Fibroblast of the aortic adventitia (primary cell): ENCODE data around the gene EXOSC5. TPM values are rescaled to one million over a fixed set of nuclear protein-coding genes. Genes with fewer than 3 reads are reported as not detected.

ENCODE experiments used
- DNase-seq: peaks from one replicate; pipeline ENCODE4 v3.0.0-alpha.2; 2010; ENCODE audit warnings: low read depth
- H3K4me3 ChIP-seq: 2 replicates; pipeline ENCODE4 v1.5.1; 2011; ENCODE audit warnings: low read depth, mild to moderate bottlenecking, control low read depth, low read length, moderate library complexity
- total RNA-seq: library from RNA; depleted of rRNA; stranded (reverse); fragments of >200 nt; gene quantifications from 2 replicates; pipeline ENCODE4 v1.2.3, GENCODE V29; 2012; ENCODE audit warnings: low replicate concordance
- TF ChIP-seq, protein P1 (sequence below): IDR thresholded peaks from 2 replicates; pipeline ENCODE4 v1.5.1; 2011; ENCODE audit warnings: mild to moderate bottlenecking, low read length, control low read depth, inconsistent platforms; ENCODE audit not compliant: insufficient read depth

The EXOSC5 gene
- total RNA-seq, 1 donor = 12.1 TPM

DNA sequence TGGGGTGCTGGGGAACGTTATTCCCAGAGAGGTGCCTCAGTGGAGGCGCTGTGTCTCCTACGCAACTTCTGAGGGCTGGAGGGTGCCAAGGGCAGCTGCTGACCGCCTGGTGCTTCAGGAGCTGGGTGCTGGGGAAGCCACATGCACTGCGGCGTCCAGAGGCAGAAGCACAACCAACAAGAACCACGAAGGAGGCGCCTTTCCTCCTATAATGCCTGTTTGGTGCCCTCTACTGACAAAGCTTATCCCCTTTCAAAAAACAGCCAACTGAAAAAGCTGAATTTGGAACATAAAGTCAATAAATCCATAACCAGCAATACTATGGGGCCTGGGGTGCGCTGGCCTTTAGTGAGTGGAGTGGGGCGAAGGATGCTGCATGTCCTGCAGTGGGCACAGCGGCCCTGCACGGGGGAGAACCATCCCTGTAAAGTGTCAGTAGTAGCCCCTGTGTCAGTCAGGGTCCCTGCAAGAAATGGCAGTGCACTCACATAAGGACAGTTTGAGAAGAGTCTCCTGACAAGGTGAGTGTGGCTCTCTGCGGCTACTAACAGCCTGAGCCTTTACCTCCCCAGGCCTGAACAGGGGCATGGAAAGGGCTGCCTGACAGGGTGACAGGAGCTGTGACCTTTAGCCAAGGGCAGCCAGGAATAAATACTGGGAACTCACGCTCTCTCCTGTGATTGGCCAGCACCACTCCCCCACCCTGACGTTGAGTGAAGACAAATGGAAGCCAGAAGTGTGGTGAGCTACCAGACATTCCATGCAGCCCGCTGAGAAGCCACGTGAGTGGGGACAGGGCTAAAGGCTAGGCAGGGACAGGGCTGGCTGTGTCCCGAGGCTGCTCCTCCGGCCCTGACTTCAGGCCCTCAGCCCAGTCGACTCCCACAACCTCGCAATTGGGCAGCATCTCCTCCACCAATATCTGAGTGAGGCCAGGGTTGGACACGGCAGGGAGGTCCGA lies 34.5 kb upstream of the EXOSC5 start:
- DNase-seq = peak; percentile 35
- TF ChIP-seq, protein P1, sequence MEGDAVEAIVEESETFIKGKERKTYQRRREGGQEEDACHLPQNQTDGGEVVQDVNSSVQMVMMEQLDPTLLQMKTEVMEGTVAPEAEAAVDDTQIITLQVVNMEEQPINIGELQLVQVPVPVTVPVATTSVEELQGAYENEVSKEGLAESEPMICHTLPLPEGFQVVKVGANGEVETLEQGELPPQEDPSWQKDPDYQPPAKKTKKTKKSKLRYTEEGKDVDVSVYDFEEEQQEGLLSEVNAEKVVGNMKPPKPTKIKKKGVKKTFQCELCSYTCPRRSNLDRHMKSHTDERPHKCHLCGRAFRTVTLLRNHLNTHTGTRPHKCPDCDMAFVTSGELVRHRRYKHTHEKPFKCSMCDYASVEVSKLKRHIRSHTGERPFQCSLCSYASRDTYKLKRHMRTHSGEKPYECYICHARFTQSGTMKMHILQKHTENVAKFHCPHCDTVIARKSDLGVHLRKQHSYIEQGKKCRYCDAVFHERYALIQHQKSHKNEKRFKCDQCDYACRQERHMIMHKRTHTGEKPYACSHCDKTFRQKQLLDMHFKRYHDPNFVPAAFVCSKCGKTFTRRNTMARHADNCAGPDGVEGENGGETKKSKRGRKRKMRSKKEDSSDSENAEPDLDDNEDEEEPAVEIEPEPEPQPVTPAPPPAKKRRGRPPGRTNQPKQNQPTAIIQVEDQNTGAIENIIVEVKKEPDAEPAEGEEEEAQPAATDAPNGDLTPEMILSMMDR = peak; percentile 37

DNA sequence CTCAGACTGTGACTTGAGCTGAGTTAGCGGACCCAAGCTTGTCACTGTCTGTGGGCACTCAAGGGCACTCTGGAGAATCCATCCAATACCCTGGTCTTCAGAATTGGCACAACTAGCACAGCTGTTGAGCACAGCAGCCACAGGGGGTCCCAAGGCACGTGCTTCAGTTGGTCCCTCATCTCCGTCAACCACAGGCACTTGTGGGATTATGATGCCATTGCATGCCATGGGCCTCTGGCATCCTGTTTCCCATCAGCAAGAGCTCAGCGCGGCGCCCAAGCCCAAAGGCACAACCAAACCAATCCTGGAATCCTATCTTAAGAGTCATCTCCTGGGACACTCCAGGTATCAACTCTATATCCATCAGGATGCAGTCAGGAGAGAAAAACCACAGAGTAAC lies 33.8 kb upstream of the EXOSC5 start:
- H3K4me3 ChIP-seq = no peak overlapping the region
- TF ChIP-seq, protein P1 = no peak
- no peak for DNase-seq

More for the DNA sequence above, 34.5 kb upstream of the EXOSC5 start:
- H3K4me3 ChIP-seq = no peak overlapping the region

DNA sequence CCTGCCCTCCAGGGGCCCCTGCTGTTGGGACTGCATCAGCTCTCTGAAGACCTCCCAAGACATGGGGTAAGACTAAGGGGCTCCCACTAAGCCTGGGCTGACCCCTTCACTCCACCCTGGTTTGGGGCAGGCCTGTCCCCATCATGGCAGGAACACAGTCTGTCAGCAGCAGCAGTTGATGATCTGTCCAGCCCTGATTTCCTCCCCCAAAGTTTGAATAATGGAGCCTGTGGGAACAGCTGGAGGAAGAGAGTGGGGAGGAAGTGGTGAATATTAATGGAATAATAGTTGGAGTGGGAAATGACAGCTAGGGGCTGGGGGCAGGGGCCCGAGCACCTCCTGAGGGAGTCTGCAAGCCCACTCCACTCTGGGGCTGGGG lies 31.3 kb upstream of the EXOSC5 start:
- peak overlapping the region; percentile 58 for H3K4me3 ChIP-seq
- TF ChIP-seq, protein P1 = no peak
- no peak for DNase-seq

DNA sequence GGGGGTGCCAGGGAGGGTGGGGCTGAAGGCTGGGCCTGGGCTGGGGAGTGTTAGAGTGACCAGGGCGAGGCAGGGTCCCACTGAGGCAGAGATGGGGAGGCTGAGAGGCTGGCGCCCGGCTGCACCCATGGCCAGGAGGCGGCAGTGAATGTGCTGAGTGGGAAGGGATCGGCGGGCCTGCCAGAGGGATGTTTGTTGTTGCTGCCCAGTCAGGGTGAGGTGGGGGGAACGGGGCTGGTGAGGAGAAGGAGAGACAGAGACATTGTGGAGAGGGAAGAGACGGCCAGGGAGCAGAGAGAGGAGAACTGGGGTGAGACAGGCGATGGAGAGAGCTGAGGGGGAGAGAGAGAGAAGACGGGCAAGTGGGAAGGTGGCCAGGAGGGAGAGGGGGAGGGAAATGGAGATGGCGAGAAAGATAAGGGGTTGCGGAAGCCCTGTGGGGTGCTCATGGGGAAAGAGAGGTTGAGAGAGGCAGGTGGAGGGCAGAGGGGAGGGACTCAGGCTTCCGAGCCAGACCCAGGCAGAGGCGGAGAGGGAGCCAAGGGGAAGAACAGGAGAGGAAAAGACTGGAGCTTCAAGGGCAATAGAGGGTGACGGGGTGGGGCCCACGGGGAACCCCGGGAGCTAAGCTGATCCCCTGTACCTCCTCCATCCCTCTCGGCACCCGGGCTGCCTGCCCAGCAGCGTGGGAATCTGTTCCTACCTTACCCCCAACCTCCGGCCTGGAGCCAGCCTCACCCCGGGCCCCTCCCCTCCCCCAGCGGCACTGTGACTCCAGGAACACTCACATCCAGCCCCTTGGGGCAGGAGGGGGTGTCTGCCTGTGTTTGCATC lies 30.7 kb upstream of the EXOSC5 start:
- TF ChIP-seq, protein P1 = peak; percentile 12
- peak overlapping the region; percentile 58 for H3K4me3 ChIP-seq
- DNase-seq = peak; percentile 22

DNA sequence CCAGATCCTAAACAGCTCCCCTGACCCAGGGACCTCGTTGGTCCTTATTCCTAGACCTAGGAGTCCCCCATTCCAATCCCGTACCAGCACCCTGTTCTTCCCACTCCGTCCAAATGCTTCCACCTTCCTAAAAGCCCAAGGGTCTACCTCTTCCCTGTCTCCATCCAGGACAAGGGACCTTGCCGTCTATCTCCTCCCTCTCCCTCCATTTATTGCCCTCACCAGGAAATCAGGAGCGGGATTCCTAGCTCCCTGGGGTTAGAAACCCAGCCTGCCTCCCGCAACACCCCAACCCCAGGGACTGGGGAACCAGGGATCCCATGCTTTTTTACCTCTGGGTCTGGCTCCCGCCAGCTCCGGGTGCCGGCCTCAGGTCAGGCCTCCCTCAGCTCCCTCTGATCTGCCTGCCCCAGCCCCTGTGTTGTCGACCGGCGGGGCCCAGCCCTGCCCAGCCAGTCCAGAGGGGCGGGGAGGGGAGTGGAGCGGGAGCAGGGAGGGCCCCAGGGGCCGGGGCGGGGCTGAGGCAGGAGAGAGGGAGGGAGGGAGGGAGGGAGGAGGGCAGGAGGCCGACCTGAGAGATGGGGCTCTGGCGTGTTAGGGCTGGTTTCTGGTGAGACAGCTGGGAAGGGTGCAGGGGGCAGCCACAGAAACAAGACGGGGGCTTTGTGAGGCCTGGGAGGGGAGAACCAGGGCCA lies 29.9 kb upstream of the EXOSC5 start, which contains the start of gene B3GNT8:
Gene B3GNT8 (minus strand): TSS at position 423 of the 695 bp plus-strand sequence. CDS start 596 bp downstream, outside the sequence.
- H3K4me3 ChIP-seq = peak within 1 kb of the TSS; percentile 62
- TF ChIP-seq, protein P1 = no peak
- DNase-seq = peak; percentile 64
